HS-5 (cell line): ENCODE measurements around the gene TTC31.
"Not testable (repeated sequence)": the region's sequence is repeated elsewhere in the genome, so short reads cannot be mapped to it uniquely, and the experiment has no call there.

Source experiments
- DNase-seq: peaks from one replicate; pipeline ENCODE4 v3.0.0-alpha.2; 2012; ENCODE audit warnings: low read depth

Gene TTC31

GRCh38 chr2:74482801-74483674 lies at the start of gene TTC31, which contains the start of gene CCDC142:
Gene TTC31 (plus strand): TSS chr2:74483081. CDS start chr2:74483096, 15 bp downstream.
Gene CCDC142 (minus strand): TSS chr2:74482998. CDS start chr2:74482837, 161 bp downstream.
- DNase-seq: peak; percentile 88

DNA sequence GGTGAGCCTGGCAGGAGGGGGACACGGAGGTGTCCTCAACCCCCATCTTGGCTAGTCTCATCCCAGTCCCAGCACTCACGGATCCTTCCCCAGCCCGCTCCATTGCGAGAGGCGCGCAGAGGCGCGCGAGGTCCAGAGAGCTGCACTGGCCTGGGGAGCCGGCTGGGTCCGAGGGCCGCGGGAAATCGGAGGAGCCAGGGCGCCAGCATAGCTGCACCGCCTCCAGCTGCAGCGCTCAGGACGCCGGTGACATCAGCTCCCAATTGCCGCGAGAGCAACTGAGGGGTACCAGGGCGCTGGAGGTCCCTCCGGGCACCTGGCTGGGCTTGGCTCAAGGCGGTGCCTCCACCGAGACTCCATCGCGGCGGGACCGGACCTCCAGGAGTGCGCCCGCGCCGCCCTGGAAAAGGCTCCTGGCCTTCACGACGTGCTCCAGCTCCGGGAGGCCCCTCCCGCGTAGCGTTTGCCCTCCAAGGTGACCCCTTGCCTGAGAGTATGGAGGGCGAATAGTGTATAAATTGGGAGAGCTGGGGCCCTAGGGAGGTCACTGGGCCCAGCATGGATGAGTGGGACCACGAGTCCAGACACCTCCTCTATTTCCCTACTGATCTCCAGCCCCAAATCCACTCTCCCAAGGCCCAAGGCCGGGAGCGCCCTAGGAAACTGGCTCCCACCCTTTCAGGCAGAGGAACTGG lies 46.6 kb upstream of the TTC31 start:
- DNase-seq: no peak

DNA sequence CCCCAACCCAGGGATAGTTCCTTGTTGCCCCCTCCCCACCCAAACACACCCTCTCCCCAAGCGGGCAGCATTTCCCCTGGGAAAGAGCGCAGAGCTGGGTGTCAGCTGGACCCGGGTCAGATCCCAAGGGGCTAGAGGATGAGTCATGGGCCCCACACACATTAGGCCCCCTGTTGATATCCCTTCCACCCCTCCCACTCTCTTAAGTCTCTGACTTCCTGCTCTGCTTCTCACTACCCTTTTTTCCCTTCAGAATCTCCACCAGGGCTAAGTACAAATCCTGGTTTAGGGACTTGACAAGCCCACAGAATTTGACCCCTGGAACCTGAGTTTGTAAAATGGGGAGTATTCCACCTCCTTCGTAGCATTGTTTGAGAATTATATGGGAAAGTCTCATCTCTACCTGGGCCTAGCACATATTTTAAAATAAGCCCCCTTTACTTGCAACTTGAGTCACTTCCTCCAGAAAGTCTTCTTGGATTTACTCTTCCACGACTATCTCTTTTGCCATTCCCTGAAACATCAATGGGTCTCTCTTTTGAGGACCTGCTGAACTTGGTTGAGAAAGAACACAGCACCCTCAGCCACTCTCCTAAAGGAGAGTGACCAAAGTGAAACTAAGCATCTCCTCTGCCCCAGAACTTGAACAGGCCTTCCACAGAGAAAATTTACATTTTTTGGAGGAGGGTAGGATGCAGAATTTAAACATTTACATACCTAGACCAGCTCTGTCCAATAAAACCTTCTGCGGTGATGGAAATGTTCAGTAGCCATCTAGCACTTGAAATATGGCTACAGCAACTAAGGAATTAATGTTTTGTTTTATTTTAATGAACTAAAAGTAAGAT lies 45.8 kb upstream of the TTC31 start:
- DNase-seq: no peak

GRCh38 chr2:74438248-74438647 lies 44.6 kb upstream of the TTC31 start:
- no peak for DNase-seq

GRCh38 chr2:74439373-74439772 lies 43.5 kb upstream of the TTC31 start:
- DNase-seq: no peak

DNA sequence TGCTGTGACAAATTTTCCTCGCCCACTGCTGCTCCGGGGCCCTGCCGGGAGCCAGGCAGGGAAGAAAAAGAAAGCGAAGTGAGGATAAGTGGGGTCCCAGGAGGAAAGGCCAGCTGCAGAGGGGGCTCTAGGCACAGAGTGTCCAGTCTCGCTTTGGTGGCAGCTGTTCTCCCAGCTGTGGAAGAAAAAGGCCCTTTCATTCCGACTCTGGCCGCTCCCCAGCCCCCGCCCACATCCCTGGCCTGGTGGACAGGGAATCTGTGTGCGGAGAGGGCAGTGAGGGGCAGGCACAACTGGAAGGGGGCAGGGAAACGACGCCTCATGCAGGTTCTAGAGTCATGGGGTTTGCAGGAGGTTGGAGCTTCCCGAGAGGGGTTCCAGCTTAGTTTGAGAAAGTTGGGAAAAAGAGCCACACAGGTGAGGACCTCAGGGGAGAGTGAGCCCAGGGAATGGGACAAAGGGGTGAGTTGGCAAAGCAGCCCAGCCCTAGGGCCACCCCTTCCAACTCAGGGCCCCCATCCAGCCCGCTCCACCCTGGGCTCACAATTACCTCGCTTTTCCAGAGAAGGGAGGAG lies 43.0 kb upstream of the TTC31 start:
- no peak for DNase-seq

- DNase-seq: no peak
Observed at GRCh38 chr2:74440378-74441169, 42.3 kb upstream of the TTC31 start.

GRCh38 chr2:74441170-74441689 lies 41.7 kb upstream of the TTC31 start:
- no peak for DNase-seq

GRCh38 chr2:74441690-74442482 lies 41.0 kb upstream of the TTC31 start, which contains the start of gene RTKN:
Gene RTKN (minus strand): TSS chr2:74441937. CDS start chr2:74441816, 121 bp downstream.
- DNase-seq: no peak

GRCh38 chr2:74442483-74443297 lies 40.2 kb upstream of the TTC31 start:
- not testable (repeated sequence) for DNase-seq

DNA sequence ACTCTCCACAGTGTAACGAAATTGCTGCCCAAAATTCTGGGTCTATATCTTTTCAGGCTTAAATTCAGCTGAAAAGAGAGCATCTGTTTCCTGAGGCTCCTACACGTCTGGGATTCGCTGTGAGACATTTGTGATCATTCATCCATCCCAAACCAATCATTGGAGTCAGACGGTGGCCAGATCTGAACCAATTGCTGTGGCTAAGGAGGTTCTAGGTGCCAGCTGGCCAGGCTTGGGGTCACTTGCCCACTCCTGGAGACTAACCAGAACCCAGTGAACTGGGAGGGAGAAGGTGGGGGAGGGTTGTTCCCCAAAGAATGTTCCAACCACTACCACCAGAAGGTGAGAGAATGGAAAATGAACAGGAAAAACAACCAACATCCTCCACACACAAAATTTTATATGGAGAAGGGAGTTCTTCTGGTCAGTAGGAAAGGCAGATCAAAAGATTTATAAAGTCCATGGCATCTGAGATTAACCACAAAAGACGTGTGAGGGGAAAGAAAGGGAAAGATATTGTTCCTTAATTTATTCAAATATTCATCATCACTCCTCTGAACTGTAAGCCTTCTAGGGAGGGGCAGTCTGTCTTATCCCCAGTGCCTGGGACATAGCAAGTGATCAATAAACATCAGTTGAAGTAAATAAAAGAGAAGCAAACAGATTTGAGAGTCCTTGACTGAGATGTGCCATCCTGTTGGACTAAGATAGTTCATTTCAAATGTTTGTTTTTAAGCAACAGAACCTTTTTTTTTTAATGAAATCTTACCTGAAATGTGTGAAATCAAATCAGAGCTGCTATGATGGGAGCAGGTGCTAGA lies 38.2 kb upstream of the TTC31 start:
- DNase-seq: no peak

DNA sequence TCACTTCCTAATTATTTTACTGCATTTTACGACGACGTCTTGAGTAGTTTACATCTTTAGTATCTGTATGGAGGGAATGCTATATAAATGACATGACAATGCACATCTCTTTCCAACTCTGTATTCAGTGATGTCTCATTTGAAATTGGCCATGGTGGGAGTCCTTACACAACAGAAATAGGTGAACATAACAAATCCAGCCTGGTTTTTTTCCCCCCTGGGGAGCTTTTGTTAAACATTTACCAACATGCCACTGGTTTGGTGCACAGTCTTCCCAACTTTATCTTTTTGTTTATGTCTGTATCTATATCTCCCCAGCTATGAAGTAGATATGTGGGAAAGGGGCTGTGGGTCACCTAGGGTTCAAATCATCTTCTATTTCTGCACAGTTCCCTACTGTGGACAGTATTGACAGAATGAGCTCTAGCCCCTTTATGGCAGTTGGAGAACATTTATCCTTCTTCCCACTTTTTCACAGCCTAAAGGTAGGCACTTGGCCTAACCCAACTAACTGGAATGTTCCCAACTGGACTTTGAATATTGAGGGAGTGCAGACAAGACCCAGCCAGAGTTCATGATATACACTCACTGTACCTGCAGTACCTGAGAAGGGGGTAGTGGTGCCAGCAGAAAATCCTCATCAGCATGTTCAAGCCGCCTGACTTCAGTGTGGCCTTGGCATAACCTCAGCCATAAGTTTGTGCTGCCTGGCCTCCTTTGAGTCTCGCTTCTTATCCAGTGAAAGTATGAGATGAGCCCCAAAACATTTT lies 35.5 kb upstream of the TTC31 start:
- DNase-seq: no peak

DNA sequence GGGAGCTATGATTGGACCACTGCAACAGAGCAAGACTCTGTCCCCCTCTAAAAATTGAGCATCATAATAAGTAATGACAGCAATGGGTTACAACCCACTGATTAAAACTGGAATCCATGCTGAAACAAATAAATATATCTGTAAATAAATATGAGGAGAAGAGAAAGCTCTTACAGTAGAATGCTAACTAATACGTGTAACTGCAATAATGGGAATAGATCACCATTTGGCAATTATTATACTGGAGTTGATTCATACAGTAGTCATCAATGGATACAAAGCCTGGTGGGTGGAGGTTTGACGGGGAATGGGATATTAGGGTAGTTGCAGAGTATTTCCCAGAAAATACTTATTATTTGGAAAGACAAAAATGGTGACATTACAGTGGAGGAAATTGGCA lies 34.1 kb upstream of the TTC31 start:
- DNase-seq: no peak

GRCh38 chr2:74450570-74451190 lies 32.2 kb upstream of the TTC31 start:
- DNase-seq: no peak

DNA sequence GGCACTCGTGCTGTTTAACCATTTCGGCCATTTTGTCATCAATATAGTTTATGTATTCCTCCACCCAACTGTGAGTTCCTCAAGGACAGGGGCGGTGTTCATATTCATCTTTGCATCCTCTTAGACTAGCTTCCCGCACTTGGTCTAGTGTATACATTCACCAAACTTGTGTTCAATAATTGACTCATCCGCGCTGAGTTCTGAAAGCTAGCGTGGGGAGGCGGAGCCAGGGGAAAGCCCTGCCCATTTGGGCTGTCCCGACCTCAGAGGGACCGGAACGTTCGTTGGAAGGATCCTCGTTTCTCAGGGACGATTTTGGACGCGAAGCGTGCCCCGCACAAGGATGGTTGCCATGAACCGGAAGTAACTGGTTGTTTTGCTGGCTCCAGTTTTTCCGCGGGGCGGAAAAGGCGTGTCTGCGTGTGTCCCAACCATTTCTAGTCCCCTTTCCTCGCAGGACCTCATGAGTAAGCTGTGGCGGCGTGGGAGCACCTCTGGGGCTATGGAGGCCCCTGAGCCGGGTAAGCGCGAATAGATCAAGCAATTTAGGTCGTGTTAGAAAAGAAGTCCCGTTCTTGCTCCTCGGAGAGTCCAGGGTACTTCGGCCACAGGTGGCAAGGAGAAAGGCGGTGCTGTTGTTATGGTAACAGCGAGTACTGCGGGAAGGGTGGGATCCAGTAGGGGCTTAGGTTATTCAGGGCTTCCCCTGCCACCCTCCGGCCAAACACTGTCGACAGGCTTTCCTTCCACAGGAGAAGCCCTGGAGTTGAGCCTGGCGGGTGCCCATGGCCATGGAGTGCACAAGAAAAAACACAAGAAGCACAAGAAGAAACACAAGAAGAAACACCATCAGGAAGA lies 28.0 kb upstream of the TTC31 start, which contains the start of gene INO80B:
TSS of gene INO80B (plus strand) at position 434 of the 858 bp plus-strand sequence. CDS start at position 464, 30 bp downstream.
- peak; percentile 99 for DNase-seq

DNA sequence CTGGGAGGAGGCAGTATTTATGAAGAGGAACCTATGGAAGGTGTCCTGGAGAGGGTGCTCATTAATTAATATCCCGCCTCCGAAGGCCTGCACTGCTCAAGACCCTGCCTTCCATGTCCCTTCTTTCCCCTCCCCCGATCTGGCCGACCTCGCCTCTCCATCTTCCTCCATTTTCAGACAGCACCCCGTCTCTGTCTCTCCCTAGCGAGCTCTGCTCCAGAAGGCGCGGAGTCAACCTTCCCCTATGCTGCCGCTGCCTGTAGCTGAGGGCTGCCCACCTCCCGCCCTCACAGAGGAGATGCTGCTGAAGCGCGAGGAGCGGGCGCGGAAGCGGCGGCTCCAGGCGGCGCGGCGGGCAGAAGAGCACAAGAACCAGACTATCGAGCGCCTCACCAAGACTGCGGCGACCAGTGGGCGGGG lies 25.7 kb upstream of the TTC31 start:
- DNase-seq: no peak
